Vagina (tissue), 2 donors: ENCODE results near the gene MARK1.

Experiments used
- CTCF ChIP-seq, 3 experiments: fragments of 450-650 bp in 2 of 3; fragments of 200-600 bp in 1 of 3; sonication (generic) in 1 of 3; IDR thresholded peaks; one replicate each; pipeline ENCODE4 v1.5.1; 2017 to 2019; ENCODE audit warnings: antibody characterized with exemption in 3 of 3, mild to moderate bottlenecking in 2 of 3, moderate library complexity in 2 of 3
- POLR2AphosphoS5 ChIP-seq, 2 donors: sonication (generic); formaldehyde crosslinking; IDR thresholded peaks; one replicate each; pipeline ENCODE4 v1.9.0; 2017; ENCODE audit warnings: antibody characterized with exemption in 2 of 2, mild to moderate bottlenecking in 2 of 2, low read depth in 1 of 2; ENCODE audit not compliant: insufficient read depth in 1 of 2

GRCh38 chr1:220497220-220497947 is 30.6 kb upstream of the MARK1 start:
- TF ChIP-seq CTCF (IDR thresholded peaks at IDR 0.05) (no peak), POLR2AphosphoS5 (IDR thresholded peaks at IDR 0.05; ENCODE audit: insufficient read depth in 1 of 2, low read depth in 1 of 2) (no peak)
